ENCODE measurements around the gene EXOC2.
"Not testable (repeated sequence)": the region's sequence is repeated elsewhere in the genome, so short reads cannot be mapped to it uniquely, and the experiment has no call there.

EXOC2 gene

DNA sequence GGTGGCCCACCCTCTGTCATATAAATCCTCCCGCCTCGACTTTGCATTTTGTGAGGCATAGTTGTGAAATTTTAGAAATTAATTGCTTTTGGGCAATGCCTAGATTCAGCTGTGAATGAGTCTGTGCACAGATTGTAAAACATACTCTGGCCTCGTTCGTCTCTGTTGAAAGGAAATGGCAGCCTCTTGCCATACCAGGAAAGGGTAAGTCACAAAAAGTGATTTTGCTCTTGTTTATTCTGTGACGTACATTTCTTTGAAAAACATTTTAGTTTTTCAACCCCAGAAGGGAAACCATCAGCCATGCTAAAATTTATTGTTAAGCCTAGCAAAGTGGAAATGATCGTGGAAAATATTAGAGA is 15.3 kb upstream of the EXOC2 start:
- no peak for DNase-seq

DNA sequence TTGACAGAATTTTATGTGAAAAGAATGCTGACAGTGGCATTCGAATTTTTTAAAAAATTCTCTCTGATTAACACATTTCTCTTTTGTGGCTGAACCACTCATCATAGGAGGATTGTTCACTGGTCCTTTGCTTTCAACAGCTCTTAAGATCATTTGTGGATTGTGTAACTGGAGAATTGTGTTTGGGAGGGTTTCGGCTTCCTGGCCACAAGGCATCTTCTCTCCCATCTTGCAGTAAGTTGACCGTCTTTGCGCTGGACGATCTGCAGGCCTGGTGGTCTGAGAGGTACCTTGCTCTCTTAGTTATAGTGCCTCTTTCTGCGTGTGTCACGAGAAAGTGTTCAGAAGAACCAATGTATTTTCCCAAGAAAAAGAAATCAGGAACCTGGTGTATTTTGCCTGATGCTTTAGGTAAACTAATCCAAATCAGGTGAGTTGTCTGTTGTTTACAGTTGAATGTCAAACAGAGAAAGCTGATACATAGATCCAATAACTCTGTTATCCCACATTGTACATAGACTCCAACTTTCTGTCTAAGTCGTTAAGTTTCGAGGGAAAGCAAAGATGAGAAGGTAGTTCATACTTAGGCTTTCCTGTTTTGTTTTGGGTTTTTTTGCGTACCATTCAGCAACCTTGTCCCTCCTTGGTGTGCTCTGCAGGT is 14.8 kb upstream of the EXOC2 start:
- DNase-seq, result no peak

DNA sequence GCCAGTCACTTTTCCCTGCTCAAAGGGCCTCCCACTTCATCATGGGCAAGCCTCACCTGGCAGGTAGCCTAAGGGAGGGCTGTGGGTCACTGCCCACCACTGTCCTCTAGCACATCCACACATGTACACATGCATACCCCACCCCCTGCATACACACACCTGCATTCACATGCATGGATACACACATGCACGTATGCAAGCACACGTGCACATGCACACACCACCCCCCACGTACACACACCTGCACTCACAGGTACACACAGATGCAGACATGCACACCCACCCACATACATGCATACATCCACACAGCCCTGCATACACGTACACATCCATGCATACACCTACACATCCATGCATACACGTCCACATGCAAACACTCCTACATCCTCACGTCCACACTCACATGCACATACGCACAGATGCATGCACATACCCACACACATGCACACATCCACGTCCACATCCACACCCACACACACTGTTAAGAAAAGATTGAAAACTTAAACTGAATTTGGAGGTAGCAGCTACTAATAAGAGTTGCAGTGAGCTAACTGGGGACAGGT is 14.0 kb upstream of the EXOC2 start:
- no peak for DNase-seq

DNA sequence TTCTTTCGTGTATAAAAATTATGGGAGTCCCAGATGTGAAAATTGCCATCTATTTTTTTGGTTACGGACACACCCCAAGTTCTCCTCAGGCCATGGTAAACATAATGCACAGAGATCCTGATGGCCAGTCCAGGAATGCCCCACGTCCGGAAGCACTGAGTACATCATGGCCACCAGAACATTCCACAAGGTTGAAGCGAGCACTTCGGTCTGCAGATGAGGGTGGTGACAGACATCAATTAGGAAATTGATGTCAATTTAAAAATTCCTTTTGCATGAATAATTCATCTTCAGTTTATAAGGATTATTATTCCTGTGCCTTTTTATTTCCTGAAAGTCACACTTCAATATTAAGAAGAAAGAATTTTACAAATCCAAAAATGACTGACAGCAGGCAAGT is 13.2 kb upstream of the EXOC2 start:
- no peak for DNase-seq

DNA sequence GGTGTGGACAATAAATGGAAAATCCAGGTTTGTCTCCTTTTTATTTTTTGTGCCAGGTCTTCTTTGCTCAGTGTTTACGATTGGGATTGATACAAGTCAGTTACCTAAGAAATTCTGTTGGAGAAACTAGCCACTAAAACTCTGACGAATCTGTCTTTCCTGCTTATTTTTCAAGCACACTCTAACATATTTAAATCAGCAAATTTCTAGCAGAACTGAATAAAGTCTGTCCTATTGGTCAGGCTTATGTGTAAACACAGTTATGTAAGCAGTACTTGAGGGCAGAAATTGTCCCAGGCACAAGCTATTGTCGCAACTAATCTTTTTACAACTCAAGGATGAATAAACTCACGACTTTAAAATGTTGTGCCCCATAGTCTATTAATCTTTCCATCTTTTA is 12.1 kb upstream of the EXOC2 start:
- no peak for DNase-seq

DNA sequence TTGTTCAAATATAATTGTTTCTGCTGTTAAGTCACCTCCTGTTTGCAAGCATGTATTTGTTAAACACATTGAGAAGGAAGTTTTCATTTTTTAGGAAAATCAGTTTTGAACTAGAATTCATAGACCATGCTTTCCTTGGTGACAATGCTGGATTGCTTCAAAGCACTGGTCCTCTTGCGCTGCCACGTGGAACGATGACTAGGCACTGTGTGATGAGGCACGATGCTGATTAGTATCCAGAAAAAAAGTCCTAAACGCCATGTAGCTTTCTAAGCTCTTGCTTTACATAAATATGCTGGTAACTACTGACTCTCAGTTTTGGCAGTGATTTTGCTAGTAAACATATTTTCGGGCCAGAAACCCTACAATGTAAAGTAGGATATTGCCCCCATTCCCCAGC is 11.1 kb upstream of the EXOC2 start:
- DNase-seq, result no peak

DNA sequence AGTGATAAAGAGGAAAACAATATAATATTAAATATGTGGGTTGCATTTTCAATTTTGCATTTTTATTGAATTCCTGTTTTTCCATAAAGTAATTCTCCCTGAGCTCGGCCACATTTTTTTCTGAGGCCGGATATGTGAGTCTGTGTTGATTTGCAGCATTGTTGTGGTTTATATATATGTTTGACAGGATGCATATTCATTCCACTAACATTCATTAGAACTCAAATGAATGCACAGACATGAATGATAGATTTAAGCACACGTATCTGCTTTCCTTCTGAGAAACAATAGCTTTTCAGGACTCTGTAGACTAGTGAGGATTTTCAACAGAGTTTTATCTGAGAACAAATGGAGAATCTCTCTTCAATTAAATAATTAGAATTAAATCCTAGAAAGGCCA is 10.6 kb upstream of the EXOC2 start:
- no peak for DNase-seq

DNA sequence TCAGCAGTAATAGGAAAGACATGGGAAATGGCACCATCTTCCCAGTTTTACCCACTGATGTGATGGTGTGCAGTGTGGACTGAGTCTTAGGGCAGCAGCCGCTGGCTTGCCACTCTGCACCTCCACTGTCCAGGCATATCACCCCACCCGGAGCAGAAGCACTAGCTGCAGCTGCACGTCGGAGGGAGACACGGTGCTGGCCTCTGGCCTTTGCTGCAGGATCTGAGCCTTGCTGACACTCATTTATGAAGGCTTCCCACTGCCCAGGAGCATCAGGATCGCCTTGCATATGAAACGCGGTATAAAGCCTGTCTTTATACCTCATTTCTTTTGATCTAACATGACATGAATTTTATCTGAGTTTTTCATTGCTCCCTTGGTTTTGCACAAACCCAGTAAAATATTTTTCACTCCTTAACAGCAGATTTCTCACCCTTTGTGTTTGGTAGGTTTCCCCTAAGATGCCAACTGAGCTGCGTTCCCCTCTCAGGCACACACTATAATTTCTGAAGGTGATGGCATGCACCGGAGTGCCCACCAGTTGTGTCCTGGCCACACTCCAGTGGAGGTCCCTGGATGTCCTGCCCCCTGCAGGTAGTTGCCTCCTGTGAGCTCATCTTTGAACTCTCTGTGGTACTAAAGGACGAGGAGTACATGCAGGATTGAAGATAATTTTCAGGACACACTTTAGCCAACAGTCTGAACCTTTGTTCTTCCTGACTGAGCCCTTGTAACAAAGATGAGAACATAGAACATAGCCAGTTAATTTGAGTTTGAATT is 9.0 kb upstream of the EXOC2 start:
- DNase-seq, result no peak

DNA sequence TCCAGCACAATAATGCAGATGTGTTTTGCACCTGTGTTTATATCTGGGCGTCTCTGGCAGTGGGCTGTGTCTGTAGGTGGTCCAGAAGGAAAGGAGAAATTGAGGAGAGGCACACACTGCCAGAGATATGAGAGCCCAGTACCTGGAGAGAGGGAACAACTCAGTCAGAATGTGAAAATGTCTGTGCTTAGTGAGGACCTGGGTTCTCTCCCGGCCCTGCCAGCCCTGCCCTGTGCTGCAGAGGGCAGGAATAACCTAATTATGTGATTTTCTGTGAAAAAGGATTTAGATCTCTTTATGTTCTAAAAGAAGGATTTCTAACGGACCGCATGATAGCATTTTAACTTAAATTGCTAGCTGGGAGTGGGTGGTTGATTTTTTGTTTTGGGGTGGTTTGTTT is 8.3 kb upstream of the EXOC2 start:
- DNase-seq, result no peak

DNA sequence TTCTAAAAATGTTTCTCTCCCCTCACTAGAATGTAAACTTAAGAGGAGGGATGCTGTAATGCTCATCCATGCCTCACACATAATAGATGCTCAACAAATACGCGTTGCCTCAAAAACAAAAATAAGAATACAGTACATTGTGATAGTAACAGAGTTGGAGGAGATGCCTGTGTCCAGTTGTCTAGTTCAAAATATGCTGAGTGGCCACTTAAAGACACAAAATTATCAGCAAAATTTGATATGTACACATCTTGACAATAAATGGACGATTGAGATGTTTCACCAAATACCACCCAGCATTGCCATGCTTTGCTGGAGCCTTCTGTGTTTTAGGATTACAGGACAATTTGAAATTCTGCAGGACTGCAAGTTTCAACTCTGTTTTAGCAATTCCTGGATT is 7.6 kb upstream of the EXOC2 start:
- no peak for DNase-seq

DNA sequence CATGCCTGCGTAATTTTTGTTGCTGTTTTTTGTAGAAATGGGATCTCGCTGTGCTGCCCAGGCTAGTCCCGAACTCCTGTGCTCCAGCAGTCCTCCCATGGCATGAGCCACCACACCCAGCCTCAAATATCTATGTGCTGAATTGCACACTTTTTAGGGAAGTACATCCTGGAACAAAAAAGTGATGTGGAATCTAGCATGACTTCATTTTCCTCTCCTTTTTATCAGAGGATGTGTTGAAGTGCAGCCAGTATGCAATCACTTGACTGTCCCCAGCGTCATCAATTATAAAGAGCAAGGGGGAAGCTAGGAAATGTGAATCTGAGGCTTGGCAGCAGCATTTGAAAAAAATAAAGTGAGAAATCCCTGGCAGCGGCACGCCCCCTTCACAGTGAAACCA is 6.4 kb upstream of the EXOC2 start:
- no peak for DNase-seq

DNA sequence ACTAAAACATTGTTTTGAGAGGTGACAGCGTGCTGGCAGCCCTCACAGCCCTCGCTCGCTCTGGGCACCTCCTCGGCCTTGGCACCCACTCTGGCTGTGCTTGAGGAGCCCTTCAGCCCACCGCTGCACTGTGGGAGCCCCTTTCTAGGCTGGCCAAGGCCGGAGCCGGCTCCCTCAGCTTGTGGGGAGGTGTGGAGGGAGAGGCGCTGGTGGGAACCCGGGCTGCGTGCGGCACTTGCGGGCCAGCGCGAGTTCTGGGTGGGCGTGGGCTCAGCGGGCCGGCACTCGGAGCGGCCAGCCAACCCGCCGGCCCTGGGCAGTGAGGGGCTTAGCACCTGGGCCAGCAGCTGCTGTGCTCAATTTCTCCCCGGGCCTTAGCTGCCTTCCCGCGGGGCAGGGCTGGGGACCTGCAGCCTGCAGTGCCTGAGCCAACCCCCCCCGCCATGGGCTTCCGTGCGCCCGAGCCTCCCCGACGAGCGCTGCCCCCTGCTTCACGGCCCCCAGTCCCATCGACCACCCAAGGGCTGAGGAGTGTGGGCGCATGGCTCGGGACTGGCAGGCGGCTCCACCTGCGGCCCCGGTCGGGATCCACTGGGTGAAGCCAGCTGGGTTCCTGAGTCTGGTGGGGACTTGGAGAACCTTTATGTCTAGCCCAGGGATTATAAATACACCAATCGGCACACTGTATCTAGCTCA is 1.6 kb upstream of the EXOC2 start:
- DNase-seq, result not testable (repeated sequence)

DNA sequence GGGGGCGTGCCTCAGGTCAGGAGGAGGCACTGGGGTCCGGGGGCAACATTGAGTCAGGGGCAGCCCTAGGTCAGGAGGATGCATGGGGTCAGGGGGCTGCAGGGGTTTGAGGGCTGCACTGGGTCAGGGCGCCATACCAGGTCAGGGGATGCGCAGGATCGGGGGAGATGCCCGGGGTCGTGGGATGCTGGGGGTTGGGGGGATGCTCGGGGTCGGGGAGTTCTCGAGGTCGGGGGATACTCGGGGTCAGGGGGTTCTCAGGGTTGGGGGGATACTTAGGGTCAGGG is 727 bp upstream of the EXOC2 start:
- DNase-seq, result no peak

DNA sequence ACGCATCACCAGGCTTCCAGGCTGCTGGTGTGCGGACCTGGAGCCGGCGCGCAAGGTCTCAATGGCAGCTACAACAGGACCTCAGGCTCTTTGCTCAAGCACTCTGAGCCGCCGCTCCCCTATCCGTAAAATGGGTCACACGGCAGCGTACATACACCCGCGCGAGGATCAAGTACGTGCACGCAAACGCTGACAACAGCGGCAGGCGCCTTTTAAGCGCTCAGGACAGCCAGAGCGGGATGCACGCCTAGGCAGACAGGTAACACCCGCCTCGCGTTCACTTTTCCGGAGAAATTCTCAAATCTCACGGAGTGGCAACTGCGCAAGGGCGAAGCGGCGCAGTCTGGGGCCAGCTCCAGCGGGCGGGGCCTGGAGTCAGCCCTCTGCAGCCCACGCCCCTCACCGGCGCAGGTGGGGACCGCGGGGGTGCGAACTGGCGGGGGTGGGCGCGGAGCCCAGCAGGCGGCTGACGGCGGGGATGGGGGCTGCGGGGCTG is 535 bp downstream of the EXOC2 start:
- peak in 1 of 2 experiments; percentile 52 for DNase-seq

DNA sequence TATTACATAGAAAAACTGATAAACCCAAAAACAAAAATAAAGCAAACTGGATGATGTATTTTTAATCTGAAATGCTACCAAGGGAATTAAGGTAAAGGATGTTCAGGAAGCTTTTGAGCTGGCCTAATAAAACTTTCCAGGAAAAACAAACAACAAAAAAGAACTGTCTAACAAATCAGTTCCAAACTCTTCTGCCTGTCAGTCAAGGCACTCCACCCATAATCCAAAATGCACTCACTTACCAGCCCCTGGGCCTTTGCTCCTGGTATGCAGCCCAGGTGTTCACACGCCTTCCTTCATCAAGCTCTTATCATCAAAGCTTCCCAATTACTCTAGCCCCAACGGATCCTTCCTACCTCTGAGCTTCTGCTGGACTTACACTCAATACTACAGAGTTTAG is 3.7 kb downstream of the EXOC2 start:
- no peak for DNase-seq

DNA sequence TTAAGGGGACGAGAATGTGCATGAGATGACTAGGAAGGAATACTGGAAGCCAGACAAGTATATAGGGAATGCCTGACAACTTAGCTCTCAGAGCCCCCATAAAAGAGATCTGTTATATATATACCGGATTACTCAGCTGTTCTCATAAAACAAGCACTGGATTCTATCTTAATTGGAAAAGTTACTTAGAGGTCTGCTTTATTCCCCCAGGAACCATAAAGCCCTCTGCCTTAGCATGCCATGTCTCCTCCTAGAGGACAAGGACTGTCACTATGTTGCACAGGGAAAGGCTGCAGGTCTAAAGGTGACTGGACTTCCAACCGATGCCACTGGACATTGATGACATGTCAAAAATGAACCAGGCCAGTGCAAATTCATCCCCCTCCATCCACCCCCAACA is 6.4 kb downstream of the EXOC2 start:
- DNase-seq, result peak in 1 of 2 experiments; percentile 9

DNA sequence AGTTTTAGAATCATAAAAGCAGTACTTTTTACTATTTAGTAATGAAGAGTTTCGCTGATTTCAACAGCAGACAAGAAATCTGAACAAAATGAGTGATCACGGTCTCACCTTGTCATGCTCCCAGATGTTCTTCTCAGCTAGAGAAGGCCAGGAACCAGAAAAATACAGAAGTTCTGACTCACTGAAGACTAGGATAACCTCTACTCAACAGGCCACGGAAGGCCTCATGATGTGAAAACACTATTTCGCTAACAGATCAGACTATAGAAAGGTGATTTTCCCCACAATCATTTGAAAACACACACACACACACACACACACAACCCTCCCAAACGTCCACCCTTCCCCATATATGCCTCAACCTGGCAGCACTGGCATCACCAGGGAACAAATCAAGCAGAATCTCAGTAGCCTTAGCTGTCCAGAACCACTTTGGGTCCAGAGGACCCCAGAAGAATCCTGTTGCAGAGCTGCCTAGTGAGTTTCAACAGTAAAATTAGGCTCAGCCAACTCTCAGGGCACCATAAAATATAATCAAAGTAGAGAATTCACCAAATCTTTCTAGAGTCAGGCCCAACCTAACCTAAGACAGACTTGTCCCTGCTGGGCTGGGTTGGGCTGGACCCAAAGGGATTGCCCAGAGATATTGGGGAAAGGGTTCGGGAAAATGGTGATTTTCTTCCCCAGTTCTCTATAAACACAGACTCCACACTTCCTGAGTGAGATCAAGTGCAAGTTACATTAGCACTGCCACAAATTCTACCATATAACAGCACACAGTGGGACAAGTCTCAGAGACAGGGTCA is 7.9 kb downstream of the EXOC2 start:
- DNase-seq, result no peak

DNA sequence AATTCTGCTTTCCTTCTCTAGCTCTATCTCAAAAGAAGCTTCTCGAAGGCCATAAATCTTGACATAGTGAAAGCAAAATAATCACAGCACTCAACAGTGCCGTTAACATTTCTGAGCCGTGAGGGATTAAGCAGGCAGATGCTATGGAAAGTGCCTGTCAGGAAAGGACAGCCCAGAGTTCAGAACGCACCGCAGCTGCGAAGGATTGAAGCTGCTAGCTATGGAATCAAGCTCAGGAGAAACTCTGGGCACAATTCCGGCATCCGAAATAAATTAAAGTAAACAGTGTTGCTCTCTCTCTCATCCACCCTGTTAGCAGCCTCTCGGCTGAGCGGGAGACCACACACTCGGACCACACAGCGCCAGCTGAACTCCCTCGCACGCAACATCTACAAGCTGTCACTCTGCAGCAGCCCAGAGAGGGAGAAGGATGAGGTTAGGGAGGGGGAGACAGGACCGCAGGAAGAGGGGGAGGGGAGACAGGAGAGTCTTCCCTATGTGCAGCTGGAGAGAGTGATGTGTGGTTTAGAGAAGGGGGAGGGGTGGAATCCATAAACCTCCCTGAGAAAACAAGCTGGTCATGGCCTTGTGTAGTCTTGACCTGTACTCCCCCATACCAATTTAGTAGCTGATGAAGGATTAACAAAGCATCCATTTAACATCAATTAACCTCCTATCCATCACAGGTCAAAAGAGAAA is 9.0 kb downstream of the EXOC2 start:
- no peak for DNase-seq

DNA sequence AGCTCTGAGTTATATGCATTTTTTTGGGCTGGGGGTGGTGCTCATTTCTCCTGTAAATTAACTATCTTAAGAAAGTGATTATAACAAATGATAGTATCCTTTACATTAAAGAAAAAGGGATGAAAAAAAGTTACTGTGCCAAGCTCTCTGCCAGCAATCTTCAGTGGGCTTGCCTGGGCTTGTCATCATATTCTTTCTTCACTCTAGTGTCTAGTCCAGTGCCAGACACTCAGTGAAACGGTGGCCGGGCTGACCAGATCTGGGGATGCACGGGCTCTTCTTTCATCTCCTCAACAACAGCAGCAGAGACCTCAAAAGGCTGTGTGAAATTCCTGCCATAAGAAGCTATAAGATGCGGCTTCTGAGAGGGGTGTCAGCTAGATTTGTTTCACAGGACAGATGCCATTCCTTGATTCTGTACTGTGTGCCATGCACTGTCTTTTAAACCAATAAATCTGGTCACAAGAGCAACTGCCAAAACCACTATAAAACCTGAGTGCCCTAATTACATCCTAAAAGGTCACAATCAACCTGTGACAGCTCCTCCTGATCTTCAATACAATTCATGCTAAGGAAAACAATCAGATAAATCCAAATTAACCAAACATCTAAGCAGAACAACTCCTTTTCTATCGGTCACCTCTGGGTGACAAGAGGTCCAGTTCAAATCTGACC is 12.1 kb downstream of the EXOC2 start:
- DNase-seq, result no peak

DNA sequence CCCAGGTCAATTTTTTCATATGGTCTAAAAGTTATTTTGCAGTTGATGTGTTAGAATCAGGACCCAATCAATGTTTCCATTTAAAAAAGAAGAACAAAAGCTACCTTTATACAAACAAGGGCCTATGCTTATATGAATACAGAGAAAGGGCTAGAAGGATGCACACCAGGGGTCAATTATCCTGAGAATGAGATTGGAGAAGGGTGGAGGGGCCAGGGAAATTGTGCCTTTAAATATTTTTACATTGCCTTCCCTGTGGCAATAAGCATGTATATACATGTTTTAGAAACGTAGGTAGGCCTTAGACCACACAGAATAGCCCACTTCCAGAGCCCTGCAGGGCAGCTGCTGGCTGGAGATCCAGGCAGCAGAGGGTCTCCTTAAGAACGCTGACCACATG is 12.7 kb downstream of the EXOC2 start:
- no peak for DNase-seq

DNA sequence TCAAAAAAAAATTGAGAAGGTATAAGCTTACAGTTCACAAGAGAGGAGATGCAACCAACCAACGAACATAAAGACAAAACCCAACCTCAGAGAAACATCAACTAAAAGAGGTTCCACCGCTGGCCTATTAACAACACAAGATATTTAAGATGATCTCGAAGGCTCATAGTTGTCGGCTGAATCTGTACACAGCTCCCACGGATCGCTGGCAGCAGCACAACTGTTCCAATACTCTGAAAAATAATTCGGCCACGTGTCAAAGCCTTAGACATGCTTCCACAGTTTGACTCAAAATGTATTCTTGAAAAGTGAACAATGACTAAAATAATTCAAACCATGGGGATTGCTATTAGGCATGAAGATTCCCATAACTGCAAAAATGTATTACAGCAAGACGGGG is 13.7 kb downstream of the EXOC2 start:
- DNase-seq, result no peak

DNA sequence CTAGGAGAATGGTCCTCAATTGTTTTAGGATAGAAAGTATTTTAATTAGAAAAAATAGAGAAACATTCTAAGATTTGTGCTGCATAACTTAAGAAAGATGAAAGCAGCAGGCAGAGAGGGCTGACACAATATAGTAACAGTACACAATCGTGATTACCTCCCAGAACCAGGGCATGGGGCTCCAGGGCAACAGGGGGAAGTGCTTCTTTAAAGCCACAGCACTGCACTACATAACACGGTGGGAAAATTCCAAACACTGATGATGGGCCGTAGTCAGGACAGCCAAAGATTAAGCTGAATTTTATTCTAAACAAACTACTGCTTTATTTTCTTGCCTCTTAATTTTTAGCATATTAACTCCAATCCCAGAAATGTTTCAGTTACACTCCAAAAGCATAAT is 14.4 kb downstream of the EXOC2 start:
- DNase-seq, result no peak
